Measurements from ENCODE around the gene CDC42BPB. TPM values are rescaled to one million over a fixed set of nuclear protein-coding genes. Genes with fewer than 3 reads are reported as not detected.
"Not testable (repeated sequence)": the region's sequence is repeated elsewhere in the genome, so short reads cannot be mapped to it uniquely, and the experiment has no call there.

CDC42BPB gene
- total RNA-seq, 1 donor from 2014 or later, result 55.0 TPM

DNA sequence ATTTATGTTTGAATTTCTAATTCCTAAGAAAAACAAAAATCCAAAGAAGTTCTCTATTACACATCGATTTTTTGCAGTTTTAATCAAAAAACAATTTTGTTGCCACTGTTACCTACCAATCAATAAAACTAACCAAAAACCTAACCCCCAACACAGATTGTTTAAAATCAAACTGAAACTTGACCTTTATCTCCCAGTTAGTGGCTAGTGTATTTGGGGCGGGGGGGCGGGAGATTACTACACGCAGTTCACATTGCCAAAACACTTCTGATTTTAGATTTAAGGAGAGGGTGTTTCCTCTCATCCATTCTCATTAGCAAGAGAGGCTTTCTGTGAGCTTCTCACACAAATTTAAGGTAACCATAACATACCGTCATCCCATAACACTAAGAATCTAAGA is 6.4 kb downstream of the CDC42BPB start:
- Histone ChIP-seq H3K4me3 (ENCODE audit: low read depth, low read length) (no peak overlapping the region), H3K27me3 (ENCODE audit: control insufficient read depth, insufficient read depth, low read length) (no peaks in the 10 kb centered on the region), H3K36me3 (ENCODE audit: control insufficient read depth, insufficient read depth, low read length) (peaks cover 4% of the 10 kb centered on the region)
- TF ChIP-seq, protein P1, sequence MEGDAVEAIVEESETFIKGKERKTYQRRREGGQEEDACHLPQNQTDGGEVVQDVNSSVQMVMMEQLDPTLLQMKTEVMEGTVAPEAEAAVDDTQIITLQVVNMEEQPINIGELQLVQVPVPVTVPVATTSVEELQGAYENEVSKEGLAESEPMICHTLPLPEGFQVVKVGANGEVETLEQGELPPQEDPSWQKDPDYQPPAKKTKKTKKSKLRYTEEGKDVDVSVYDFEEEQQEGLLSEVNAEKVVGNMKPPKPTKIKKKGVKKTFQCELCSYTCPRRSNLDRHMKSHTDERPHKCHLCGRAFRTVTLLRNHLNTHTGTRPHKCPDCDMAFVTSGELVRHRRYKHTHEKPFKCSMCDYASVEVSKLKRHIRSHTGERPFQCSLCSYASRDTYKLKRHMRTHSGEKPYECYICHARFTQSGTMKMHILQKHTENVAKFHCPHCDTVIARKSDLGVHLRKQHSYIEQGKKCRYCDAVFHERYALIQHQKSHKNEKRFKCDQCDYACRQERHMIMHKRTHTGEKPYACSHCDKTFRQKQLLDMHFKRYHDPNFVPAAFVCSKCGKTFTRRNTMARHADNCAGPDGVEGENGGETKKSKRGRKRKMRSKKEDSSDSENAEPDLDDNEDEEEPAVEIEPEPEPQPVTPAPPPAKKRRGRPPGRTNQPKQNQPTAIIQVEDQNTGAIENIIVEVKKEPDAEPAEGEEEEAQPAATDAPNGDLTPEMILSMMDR (IDR thresholded peaks at IDR 0.05; ENCODE audit: insufficient read depth, low read length, severe bottlenecking), result no peak
- FAIRE-seq (no peak), DNase-seq (ENCODE audit: low read depth) (no peak)

- not testable (repeated sequence) for FAIRE-seq; H3K36me3 ChIP-seq (ENCODE audit: control insufficient read depth, insufficient read depth, low read length); H3K4me3 ChIP-seq (ENCODE audit: low read depth, low read length); H3K27me3 ChIP-seq (ENCODE audit: control insufficient read depth, insufficient read depth, low read length); DNase-seq (ENCODE audit: low read depth)
Observed at GRCh38 chr14:103047453-103047852, 9.9 kb downstream of the CDC42BPB start.

GRCh38 chr14:103045371-103045869 is 11.9 kb downstream of the CDC42BPB start:
- Histone ChIP-seq H3K27me3 (ENCODE audit: control insufficient read depth, insufficient read depth, low read length) (no peaks in the 10 kb centered on the region), H3K4me3 (ENCODE audit: low read depth, low read length) (no peak overlapping the region), H3K36me3 (ENCODE audit: control insufficient read depth, insufficient read depth, low read length) (peaks cover 9% of the 10 kb centered on the region)
- TF ChIP-seq, protein P1 (IDR thresholded peaks at IDR 0.05; ENCODE audit: insufficient read depth, low read length, severe bottlenecking), result no peak
- FAIRE-seq (no peak), DNase-seq (ENCODE audit: low read depth) (no peak)

- FAIRE-seq, result no peak
- Histone ChIP-seq H3K4me3 (ENCODE audit: low read depth, low read length) (no peak overlapping the region), H3K36me3 (ENCODE audit: control insufficient read depth, insufficient read depth, low read length) (peaks cover 9% of the 10 kb centered on the region), H3K27me3 (ENCODE audit: control insufficient read depth, insufficient read depth, low read length) (no peaks in the 10 kb centered on the region)
- TF ChIP-seq, protein P1 (IDR thresholded peaks at IDR 0.05; ENCODE audit: insufficient read depth, low read length, severe bottlenecking), result no peak
- DNase-seq (ENCODE audit: low read depth), result no peak
Observed at GRCh38 chr14:103043257-103044015, 13.9 kb downstream of the CDC42BPB start.

DNA sequence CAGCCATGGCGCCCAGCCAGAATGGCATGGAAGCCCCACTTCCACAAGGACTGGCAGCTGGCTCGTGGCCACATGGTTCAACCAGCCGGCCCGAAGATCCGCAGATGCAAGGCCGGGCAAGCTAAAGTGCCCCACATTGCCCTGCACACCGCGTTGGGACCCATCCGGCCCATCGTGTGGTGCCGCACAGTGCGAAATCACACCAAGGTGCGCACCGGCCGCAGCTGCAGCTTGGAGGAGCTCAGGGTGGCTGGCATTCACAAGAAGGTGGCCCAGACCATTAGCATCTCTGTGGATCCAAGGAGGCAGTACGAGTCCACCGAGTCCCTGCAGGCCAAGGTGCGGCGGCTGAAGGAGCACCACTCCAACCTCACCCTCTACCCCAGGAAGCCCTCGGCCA is 15.9 kb downstream of the CDC42BPB start:
- TF ChIP-seq, protein P1 (IDR thresholded peaks at IDR 0.05; ENCODE audit: insufficient read depth, low read length, severe bottlenecking), result no peak
- DNase-seq (ENCODE audit: low read depth) (no peak), FAIRE-seq (no peak)
- Histone ChIP-seq H3K4me3 (ENCODE audit: low read depth, low read length) (no peak overlapping the region), H3K36me3 (ENCODE audit: control insufficient read depth, insufficient read depth, low read length) (peaks cover 7% of the 10 kb centered on the region), H3K27me3 (ENCODE audit: control insufficient read depth, insufficient read depth, low read length) (no peaks in the 10 kb centered on the region)

DNA sequence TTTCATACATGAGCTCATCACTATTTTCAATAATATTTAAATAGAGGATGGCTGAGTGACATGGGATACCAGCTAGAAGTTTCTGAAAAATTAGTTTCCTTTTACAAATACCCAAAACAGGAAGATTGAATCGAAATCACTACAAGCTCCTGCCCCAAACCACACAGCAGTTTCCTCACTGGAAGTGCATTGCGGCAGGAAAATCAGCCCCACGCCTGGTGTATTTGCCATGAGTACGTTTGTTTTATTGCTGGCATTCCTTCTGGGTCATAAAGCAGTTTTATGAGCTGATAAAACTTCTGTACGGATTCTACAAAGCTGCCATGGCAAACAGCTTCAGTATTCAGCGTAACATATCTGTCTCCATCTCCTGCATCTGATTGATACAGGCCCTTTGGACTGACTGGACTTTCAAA is 23.7 kb downstream of the CDC42BPB start:
- no peak overlapping the region for H3K4me3 ChIP-seq (ENCODE audit: low read depth, low read length)
- FAIRE-seq (no peak), DNase-seq (ENCODE audit: low read depth) (no peak)
- TF ChIP-seq, protein P1 (IDR thresholded peaks at IDR 0.05; ENCODE audit: insufficient read depth, low read length, severe bottlenecking), result no peak
- no peaks in the 10 kb centered on the region for H3K27me3 ChIP-seq (ENCODE audit: control insufficient read depth, insufficient read depth, low read length)
- H3K36me3 ChIP-seq (ENCODE audit: control insufficient read depth, insufficient read depth, low read length), result no peaks in the 10 kb centered on the region

All from bronchial epithelial cell (primary cell).